ENCODE data around the gene CPB1.
"Not testable (repeated sequence)": the region's sequence is repeated elsewhere in the genome, so short reads cannot be mapped to it uniquely, and the experiment has no call there.

The CPB1 gene

GRCh38 chr3:148827585-148827984 lies at the start of gene CPB1:
Gene CPB1 (plus strand): TSS chr3:148827811. CDS start chr3:148827824, 13 bp downstream.
- DNase-seq (ENCODE audit: low read depth in 2 of 2), result no peak

DNA sequence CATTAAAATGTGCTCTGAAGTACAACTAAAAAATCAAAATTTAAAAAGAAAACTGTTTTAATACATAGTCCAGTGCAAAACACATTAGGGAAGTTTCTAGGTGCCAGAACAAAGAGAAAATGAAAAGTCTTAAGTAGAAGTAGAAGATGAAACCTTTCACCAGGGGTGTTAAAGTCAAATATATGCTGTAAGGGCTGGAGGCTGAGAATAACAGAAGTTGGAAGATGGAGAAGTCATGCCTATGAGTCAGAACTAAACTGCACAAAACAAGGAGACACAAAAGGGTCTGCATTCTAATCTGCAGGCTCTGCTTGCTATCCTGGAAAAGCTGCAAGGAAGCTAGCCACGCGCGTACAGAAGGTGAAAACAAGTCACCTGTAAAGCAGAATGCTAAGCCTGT lies 48.7 kb upstream of the CPB1 start:
- no peak for DNase-seq (ENCODE audit: low read depth in 2 of 2)

GRCh38 chr3:148785026-148785425 lies 42.6 kb upstream of the CPB1 start:
- DNase-seq (ENCODE audit: low read depth in 2 of 2), result not testable (repeated sequence)

- not testable (repeated sequence) for DNase-seq (ENCODE audit: low read depth in 2 of 2)
Measured at GRCh38 chr3:148786159-148786558, 41.5 kb upstream of the CPB1 start.

DNA sequence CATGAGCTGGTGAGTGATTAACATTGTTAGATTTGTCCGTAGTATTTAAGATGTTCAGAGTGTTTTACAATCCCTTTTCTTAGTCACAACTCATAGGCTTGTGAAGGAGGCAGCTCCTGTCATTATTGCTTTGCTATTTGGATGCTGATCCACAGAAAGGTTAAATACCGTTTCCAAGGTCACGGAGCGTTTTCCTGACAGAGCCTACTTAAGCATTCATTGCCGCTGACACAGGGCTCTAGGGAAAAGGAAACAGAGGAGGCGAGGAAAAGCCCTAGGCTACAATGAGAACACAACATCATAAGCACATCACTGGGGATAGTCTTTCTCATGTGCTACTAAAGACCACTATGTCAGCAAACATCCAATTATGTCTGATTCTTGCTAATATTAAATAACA lies 38.5 kb upstream of the CPB1 start:
- DNase-seq (ENCODE audit: low read depth in 2 of 2), result no peak

GRCh38 chr3:148789906-148790305 lies 37.7 kb upstream of the CPB1 start:
- DNase-seq (ENCODE audit: low read depth in 2 of 2), result no peak

DNA sequence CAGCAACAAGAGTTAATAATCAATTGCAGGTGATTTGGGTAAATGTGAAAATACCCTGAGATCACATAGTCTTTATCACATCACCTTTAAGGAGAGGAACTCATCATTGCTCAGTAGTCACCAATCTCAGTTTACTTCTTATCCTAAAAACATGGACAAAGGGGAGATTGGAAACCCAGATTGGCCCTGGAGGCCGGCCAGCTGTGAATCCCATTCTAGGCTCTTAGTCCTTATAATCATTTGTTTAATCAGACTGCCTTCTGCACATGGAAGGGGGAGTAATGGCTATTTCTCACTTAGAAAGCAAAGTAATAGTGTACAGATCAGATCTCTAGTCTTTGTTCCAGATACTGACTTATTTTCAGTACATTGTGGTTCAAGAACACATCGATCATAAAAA lies 37.2 kb upstream of the CPB1 start:
- DNase-seq (ENCODE audit: low read depth in 2 of 2), result no peak

DNA sequence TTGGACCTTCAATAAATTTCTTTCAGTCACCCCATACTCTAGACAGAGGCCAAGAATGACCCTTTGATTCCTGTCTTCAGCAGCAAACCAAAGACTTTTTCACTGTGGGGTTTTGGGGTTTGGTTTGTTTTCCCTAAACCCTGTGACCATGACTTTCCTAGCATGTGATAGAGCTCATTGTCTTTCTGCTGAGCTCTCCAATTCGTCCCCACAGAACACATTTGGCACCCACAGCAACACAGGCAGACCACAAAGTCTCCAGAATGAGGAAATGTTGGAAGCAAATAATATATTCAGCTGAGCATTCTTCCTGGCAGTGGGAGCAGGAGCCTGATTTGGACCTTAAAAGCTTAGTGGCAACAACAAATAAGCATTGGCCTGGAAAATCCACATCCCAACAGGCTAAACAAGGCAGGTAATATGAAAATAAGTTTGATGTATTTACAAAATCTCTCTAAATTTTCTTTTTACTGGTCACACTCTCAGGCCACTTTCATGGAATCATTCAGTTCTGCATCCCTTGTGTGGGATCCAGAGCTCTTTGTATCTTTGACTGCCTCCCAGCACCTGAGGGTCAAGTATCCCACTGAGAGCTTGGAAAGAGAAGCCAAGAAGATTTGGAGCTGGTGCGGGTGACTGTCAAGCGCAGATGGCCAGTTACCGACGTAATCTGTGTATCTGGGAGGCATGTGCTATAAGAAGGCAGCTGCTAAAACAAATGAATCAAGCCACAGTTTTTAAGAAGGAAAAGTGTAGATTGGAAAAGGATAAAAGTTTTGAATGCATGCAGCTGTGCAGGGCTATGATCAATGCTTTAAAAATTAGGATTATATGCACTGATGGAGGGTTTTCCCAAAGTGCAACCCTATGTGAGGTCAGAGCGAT lies 36.5 kb upstream of the CPB1 start:
- no peak for DNase-seq (ENCODE audit: low read depth in 2 of 2)

DNA sequence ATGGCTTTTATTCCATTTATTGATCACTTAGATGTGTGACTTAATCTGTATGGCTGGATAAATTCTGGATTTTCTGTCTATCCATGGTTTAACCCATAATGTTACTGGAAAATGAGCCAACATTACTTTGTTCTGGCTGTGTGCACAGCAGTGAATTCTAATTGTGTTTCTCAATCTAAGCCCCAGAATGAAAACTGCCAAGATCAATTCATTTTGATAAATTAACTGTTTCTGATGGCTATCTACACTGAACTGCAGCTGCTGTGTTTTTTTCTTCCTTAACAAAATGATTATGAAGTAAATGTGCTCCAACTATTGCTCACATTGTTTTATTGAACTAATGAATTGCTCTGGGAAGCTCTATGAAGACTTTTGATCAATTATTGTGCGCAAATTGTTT lies 35.7 kb upstream of the CPB1 start:
- DNase-seq (ENCODE audit: low read depth in 2 of 2), result no peak

GRCh38 chr3:148792516-148792915 lies 35.1 kb upstream of the CPB1 start:
- no peak for DNase-seq (ENCODE audit: low read depth in 2 of 2)

GRCh38 chr3:148796799-148797198 lies 30.8 kb upstream of the CPB1 start:
- DNase-seq (ENCODE audit: low read depth in 2 of 2), result no peak

DNA sequence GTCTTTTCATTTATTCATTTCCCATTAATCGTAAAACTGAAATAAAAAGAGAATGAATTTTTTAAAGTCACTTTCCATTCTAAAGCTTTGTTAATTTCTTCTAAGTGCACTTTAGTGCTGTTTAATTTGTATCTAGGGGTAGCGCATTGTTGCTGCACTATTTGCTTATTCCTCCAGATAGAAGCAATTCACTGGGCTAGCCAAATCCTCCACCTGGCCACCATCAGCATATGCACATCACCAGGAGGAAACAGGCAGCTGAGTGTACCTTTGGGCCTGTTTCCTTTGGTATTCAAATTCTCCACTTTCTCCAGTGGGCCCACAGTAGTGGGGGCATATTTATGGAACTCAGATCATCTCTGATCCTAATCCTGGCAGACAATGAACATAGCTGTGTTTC lies 29.8 kb upstream of the CPB1 start:
- DNase-seq (ENCODE audit: low read depth in 2 of 2), result no peak

DNA sequence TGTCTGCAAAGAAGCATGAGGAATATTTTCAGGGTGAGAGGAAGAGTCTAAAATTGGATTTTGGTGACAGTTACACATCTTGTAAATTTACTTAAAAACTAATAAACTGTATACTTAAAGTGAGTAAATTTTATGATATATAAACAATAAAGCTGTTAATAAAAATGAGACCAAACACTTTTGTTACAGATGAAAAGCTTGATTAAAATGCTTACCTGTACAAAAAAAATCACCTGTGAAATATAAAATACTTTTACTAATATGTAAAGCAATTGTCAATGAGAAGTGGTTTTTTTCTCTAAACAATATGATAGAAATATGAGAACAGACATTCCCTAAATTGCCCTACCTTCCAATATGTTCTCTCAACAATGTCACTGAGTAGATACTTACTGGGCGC lies 27.2 kb upstream of the CPB1 start:
- DNase-seq (ENCODE audit: low read depth in 2 of 2), result no peak

DNA sequence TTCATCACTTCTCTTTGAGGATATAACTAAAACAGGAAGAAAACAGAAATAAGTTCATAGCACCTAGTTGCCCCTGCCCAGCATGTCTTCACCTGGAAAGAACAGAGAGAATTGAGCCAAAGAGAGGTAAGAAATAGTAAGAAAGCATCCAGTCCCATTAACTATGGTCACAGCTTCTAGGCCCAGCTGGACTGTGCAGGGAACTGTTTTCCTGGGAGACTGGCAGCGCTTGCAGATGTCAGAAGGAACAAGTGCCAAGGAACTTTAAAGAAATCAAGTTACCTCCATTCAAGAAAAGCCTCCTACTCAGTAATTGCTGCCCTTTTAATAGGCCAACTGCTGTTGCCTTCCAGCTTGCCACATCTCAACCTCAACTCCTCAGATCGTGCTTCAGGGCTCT lies 17.8 kb upstream of the CPB1 start:
- DNase-seq (ENCODE audit: low read depth in 2 of 2), result no peak

GRCh38 chr3:148815316-148816110 lies 12.1 kb upstream of the CPB1 start:
- no peak for DNase-seq (ENCODE audit: low read depth in 2 of 2)

DNA sequence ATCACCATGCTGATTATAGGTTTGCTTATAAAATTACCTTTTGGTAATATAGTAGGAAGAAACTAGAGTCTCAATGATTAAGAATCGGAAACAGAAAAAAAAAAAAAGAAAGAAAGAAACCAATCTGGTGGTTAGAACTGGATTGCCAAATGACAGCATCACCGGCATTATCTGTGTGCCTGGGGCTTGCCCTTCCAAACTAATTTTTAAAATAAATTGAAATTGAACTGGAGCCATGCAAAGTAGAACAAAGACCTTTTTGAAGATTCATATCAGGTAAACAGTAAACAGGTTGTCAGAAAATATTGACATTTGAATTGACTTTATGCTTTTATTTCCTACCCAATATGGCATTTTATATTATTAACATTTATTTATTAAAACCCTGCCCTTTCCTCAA lies 11.2 kb upstream of the CPB1 start:
- no peak for DNase-seq (ENCODE audit: low read depth in 2 of 2)

GRCh38 chr3:148816981-148817525 lies 10.6 kb upstream of the CPB1 start:
- DNase-seq (ENCODE audit: low read depth in 2 of 2), result no peak

- DNase-seq (ENCODE audit: low read depth in 2 of 2), result no peak
Measured at GRCh38 chr3:148820361-148821245, 7.0 kb upstream of the CPB1 start.

GRCh38 chr3:148823026-148823425 lies 4.6 kb upstream of the CPB1 start:
- DNase-seq (ENCODE audit: low read depth in 2 of 2), result no peak

- no peak for DNase-seq (ENCODE audit: low read depth in 2 of 2)
Measured at GRCh38 chr3:148825476-148825875, 2.1 kb upstream of the CPB1 start.

- no peak for DNase-seq (ENCODE audit: low read depth in 2 of 2)
Measured at GRCh38 chr3:148828136-148828690, 602 bp downstream of the CPB1 start.

Measured in stimulated activated CD8-positive, alpha-beta memory T cell treated with anti-CD3 and anti-CD28 coated beads, Interleukin-15, amount 100 ng/mL, for 4 hours (primary cell).